Keratinocyte (primary cell): ENCODE measurements around the gene MYO15B. TPM values are rescaled to one million over a fixed set of nuclear protein-coding genes. Genes with fewer than 3 reads are reported as not detected.

Experiments used
- DNase-seq: peaks from one replicate; pipeline ENCODE4 v3.0.0-alpha.2; 2011; ENCODE audit warnings: low read depth, missing footprints, low spot score
- FAIRE-seq: peaks from 2 replicates; lab custom pipeline; 2011; peaks lifted over from hg19 to GRCh38; lab: Jason Lieb, UNC
- H2AFZ ChIP-seq: 2 replicates; pipeline ENCODE4 v1.6.0; 2012; ENCODE audit warnings: low read length, control low read depth, inconsistent platforms; ENCODE audit not compliant: control insufficient read depth
- H3K27ac ChIP-seq: 2 replicates; pipeline ENCODE4 v1.5.1; 2011; ENCODE audit warnings: low read length; ENCODE audit not compliant: control insufficient read depth, insufficient read depth
- H3K27me3 ChIP-seq: 3 replicates; pipeline ENCODE4 v1.6.0; 2011; ENCODE audit warnings: low read length; ENCODE audit not compliant: control insufficient read depth, insufficient read depth; ENCODE audit errors: extremely low read depth
- H3K36me3 ChIP-seq, 2 experiments: 2 replicates in 1 of 2; 3 replicates in 1 of 2; pipeline ENCODE4 v1.5.1; 2011; ENCODE audit warnings: low read length in 2 of 2, mild to moderate bottlenecking in 1 of 2; ENCODE audit not compliant: control insufficient read depth in 2 of 2, insufficient read depth in 2 of 2; ENCODE audit errors: extremely low read depth in 1 of 2
- H3K4me1 ChIP-seq: 3 replicates; pipeline ENCODE4 v1.5.1; 2011; ENCODE audit warnings: low read length; ENCODE audit not compliant: control insufficient read depth, insufficient read depth; ENCODE audit errors: extremely low read depth
- H3K4me2 ChIP-seq: 3 replicates; pipeline ENCODE4 v1.6.0; 2011; ENCODE audit warnings: low read depth, low read length; ENCODE audit not compliant: control insufficient read depth, insufficient read depth; ENCODE audit errors: extremely low read depth
- H3K4me3 ChIP-seq, 3 experiments: fragments of 200-600 bp in 1 of 3; sonication (generic) in 1 of 3; 2 replicates in 2 of 3; 3 replicates in 1 of 3; pipeline ENCODE4 v1.5.1; 2011 to 2016; ENCODE audit warnings: low read length in 3 of 3, mild to moderate bottlenecking in 3 of 3, control low read depth in 2 of 3, inconsistent platforms in 1 of 3, low read depth in 1 of 3, mixed read lengths in 1 of 3, mixed run types in 1 of 3, moderate library complexity in 1 of 3; ENCODE audit not compliant: control insufficient read depth in 2 of 3, insufficient read depth in 2 of 3; ENCODE audit errors: extremely low read depth in 1 of 3
- H3K79me2 ChIP-seq: 2 replicates; pipeline ENCODE4 v1.6.0; 2012; ENCODE audit warnings: low read length; ENCODE audit not compliant: control insufficient read depth, insufficient read depth
- H3K9ac ChIP-seq: 3 replicates; pipeline ENCODE4 v1.6.0; 2011; ENCODE audit warnings: low read length; ENCODE audit not compliant: control insufficient read depth, insufficient read depth; ENCODE audit errors: extremely low read depth
- H3K9me1 ChIP-seq: 3 replicates; pipeline ENCODE4 v1.6.0; 2011; ENCODE audit warnings: low read length; ENCODE audit not compliant: control insufficient read depth, insufficient read depth; ENCODE audit errors: extremely low read depth
- H3K9me3 ChIP-seq: 2 replicates; pipeline ENCODE4 v1.5.1; 2012; ENCODE audit warnings: low read depth, low read length; ENCODE audit not compliant: control insufficient read depth
- H4K20me1 ChIP-seq: 3 replicates; pipeline ENCODE4 v1.6.0; 2011; ENCODE audit warnings: low read length; ENCODE audit not compliant: control insufficient read depth, insufficient read depth; ENCODE audit errors: extremely low read depth
- EZH2 ChIP-seq: IDR thresholded peaks from one replicate; pipeline ENCODE4 v1.6.1; 2012; ENCODE audit warnings: inconsistent platforms, mild to moderate bottlenecking, low read length, moderate library complexity
- dilution Hi-C: fragments of 300-500 bp; cut with MboI; formaldehyde crosslinking; loops from one replicate; pipeline ENCODE4 v1.7.0; 2020; ENCODE audit warnings: low sequenced_read_pairs; ENCODE audit not compliant: extremely low pct_ligation_motif_present
- polyA plus RNA-seq, 5 experiments: library from polyadenylated mRNA; depleted of rRNA in 3 of 5; stranded (reverse) in 3 of 5; stranded (forward) in 1 of 5; unstranded in 1 of 5; fragments of >200 nt; gene quantifications; 1 replicate in 1 of 5; 2 replicates in 3 of 5; 3 replicates in 1 of 5; pipeline versions ENCODE4 v1.2.1 to v1.2.3, GENCODE V29; 2011 to 2012; ENCODE audit warnings: missing spikeins in 2 of 5, low read depth in 1 of 5, low replicate concordance in 1 of 5
- TF ChIP-seq, protein P1 (sequence below), 3 experiments: IDR thresholded peaks in 1 of 3; conservative IDR thresholded peaks in 1 of 3; optimal IDR thresholded peaks in 1 of 3; 2 replicates in 2 of 3; 3 replicates in 1 of 3; pipeline versions ENCODE3 to v1.5.1; 2011; ENCODE audit warnings: low read length in 3 of 3, mild to moderate bottlenecking in 3 of 3, moderate library complexity in 2 of 3, control low read depth in 1 of 3, inconsistent platforms in 1 of 3; ENCODE audit not compliant: insufficient read depth in 2 of 3; ENCODE audit errors: extremely low read depth in 1 of 3

The MYO15B gene
- polyA plus RNA-seq, 1 donor (not counting 4 experiments of a cell fraction or from before 2014, with no cell fraction given), result 0.14 TPM

DNA sequence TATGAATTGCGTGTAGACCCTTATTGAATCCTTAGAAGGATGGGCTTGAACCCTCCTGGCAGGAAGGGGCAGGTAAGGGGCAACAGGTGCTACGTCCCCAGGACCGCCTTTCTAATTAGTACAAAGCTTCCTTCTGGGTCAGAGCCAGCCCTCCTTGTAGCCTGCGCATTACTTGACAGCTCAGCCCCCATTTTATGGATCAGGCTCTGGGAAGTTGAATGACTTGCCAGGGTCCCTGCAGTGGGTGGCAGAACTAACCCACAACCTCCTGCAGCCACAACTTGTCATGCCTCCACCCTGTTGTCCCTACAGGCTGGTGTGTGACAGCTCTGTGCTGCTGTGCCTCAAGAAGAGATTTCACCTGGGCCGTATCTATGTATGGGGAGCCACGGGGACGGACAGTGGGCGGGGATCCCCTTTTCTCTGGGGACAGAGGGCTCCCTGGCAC lies 2.7 kb downstream of the MYO15B start:
- Histone ChIP-seq H2AFZ (no peak overlapping the region), H4K20me1 (no peaks in the 10 kb centered on the region), H3K36me3 (no peaks in the 10 kb centered on the region), H3K4me3 (no peak overlapping the region), H3K9ac (no peak overlapping the region), H3K27ac (no peak overlapping the region), H3K4me1 (no peaks in the 10 kb centered on the region), H3K79me2 (no peaks in the 10 kb centered on the region), H3K4me2 (no peak overlapping the region), H3K9me1 (no peaks in the 10 kb centered on the region), H3K27me3 (peaks cover 32% of the 10 kb centered on the region), H3K9me3 (no peaks in the 10 kb centered on the region)
- FAIRE-seq, result no peak
- dilution Hi-C loops, result no loop called here
- no peak for DNase-seq
- no peak for TF ChIP-seq EZH2
- TF ChIP-seq, protein P1, sequence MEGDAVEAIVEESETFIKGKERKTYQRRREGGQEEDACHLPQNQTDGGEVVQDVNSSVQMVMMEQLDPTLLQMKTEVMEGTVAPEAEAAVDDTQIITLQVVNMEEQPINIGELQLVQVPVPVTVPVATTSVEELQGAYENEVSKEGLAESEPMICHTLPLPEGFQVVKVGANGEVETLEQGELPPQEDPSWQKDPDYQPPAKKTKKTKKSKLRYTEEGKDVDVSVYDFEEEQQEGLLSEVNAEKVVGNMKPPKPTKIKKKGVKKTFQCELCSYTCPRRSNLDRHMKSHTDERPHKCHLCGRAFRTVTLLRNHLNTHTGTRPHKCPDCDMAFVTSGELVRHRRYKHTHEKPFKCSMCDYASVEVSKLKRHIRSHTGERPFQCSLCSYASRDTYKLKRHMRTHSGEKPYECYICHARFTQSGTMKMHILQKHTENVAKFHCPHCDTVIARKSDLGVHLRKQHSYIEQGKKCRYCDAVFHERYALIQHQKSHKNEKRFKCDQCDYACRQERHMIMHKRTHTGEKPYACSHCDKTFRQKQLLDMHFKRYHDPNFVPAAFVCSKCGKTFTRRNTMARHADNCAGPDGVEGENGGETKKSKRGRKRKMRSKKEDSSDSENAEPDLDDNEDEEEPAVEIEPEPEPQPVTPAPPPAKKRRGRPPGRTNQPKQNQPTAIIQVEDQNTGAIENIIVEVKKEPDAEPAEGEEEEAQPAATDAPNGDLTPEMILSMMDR (optimal IDR thresholded peaks at IDR 0.05 in 1 of 3, IDR thresholded peaks at IDR 0.05 in 1 of 3, conservative IDR thresholded peaks at IDR 0.05 in 1 of 3; ENCODE audit: extremely low read depth in 1 of 3, insufficient read depth in 2 of 3, low read length in 3 of 3), result no peak

DNA sequence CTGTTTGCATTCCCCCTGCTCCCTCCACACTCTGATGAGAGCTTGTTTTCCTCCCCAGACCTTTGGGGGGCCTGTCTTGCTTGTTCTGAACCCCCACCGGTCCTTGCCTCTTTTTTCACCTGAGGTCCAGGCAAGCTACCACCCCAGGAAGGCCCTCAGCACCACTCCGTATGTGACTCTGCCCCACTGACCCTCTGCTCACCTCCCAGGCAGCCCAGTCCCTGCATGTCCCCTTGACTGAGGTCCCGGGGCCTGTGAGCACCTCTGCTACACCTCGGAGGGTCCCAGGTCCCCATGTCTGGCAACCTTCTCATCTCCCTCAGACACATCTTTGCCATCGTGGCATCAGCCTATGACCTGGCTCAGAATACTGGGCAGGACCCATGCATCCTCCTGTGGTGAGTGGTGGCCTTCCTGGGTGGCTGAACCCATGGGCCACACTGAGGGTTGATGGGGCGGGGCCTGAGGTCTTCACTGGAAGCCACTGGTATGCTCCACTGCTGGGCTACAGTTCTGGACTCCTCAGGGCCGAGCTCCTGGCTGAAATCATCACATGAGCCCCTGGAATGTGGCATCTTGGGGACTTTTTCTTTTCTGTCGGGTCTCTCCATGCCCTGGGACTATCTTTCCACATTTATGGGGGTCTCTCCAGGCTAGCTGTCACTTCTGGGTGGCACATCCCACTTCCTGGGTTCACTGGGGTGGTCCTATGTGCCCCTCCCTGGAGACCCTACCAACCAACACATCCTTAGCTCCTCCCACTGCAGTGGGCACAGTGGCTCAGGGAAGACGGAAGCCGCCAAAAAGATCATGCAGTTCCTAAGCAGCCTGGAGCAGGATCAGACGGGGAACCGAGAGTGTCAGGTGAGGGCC lies 3.5 kb downstream of the MYO15B start:
- no peaks in the 10 kb centered on the region for H3K4me1 ChIP-seq
- H3K79me2 ChIP-seq, result no peaks in the 10 kb centered on the region
- H3K27me3 ChIP-seq, result peaks cover 35% of the 10 kb centered on the region
- no peaks in the 10 kb centered on the region for H4K20me1 ChIP-seq
- H3K9ac ChIP-seq, result no peak overlapping the region
- H3K36me3 ChIP-seq, result no peaks in the 10 kb centered on the region
- no peak overlapping the region for H2AFZ ChIP-seq
- H3K9me3 ChIP-seq, result no peaks in the 10 kb centered on the region
- H3K9me1 ChIP-seq, result no peaks in the 10 kb centered on the region
- H3K4me2 ChIP-seq, result no peak overlapping the region
- FAIRE-seq, result no peak
- dilution Hi-C loops, result no loop called here
- no peak for DNase-seq
- no peak overlapping the region for H3K27ac ChIP-seq
- TF ChIP-seq, protein P1 (optimal IDR thresholded peaks at IDR 0.05 in 1 of 3, IDR thresholded peaks at IDR 0.05 in 1 of 3, conservative IDR thresholded peaks at IDR 0.05 in 1 of 3; ENCODE audit: extremely low read depth in 1 of 3, insufficient read depth in 2 of 3, low read length in 3 of 3), result no peak
- no peak for TF ChIP-seq EZH2
- H3K4me3 ChIP-seq, result no peak overlapping the region
